Astrocyte of the cerebellum (primary cell): ENCODE results near the gene TFCP2L1.
"Not testable (repeated sequence)": the region's sequence is repeated elsewhere in the genome, so short reads cannot be mapped to it uniquely, and the experiment has no call there.

Source experiments
- DNase-seq: peaks from one replicate; pipeline ENCODE4 v3.0.0-alpha.2; 2011; ENCODE audit warnings: low read depth
- H3K4me3 ChIP-seq: 2 replicates; pipeline ENCODE4 v1.5.1; 2011; ENCODE audit warnings: mild to moderate bottlenecking, low read depth, low read length, moderate library complexity
- CTCF ChIP-seq: IDR thresholded peaks from 2 replicates; pipeline ENCODE4 v1.5.1; 2012; ENCODE audit warnings: low read length, low read depth, moderate library complexity, mild to moderate bottlenecking; ENCODE audit errors: missing control alignments
- in situ Hi-C: cut with HindIII; loops from 2 replicates; pipeline ENCODE4 v1.10.0; 2017; ENCODE audit warnings: low sequenced_read_pairs

TFCP2L1 gene

GRCh38 chr2:121231385-121232000 lies 53.5 kb downstream of the TFCP2L1 start:
- TF ChIP-seq CTCF: no peak
- no peak for DNase-seq
- no peak overlapping the region for H3K4me3 ChIP-seq
- in situ Hi-C loops: no loop called here

GRCh38 chr2:121228521-121228920 lies 56.5 kb downstream of the TFCP2L1 start:
- TF ChIP-seq CTCF: no peak
- in situ Hi-C loops: no loop called here
- DNase-seq: no peak
- H3K4me3 ChIP-seq: no peak overlapping the region

- in situ Hi-C loops, H3K4me3 ChIP-seq, DNase-seq: not testable (repeated sequence)
Measured at GRCh38 chr2:121227381-121228144, 57.4 kb downstream of the TFCP2L1 start.

- in situ Hi-C loops, DNase-seq: not testable (repeated sequence)
Measured at GRCh38 chr2:121225681-121226080, 59.3 kb downstream of the TFCP2L1 start.

GRCh38 chr2:121220995-121221394 lies 64.0 kb downstream of the TFCP2L1 start:
- DNase-seq: no peak
- in situ Hi-C loops: no loop called here
- no peak overlapping the region for H3K4me3 ChIP-seq
- TF ChIP-seq CTCF: no peak

More at GRCh38 chr2:121225681-121226080, 59.3 kb downstream of the TFCP2L1 start:
- H3K4me3 ChIP-seq: not testable (repeated sequence)

GRCh38 chr2:121219866-121220265 lies 65.1 kb downstream of the TFCP2L1 start:
- TF ChIP-seq CTCF: no peak
- no peak for DNase-seq
- in situ Hi-C loops: no loop called here
- H3K4me3 ChIP-seq: no peak overlapping the region

- no peak for DNase-seq
- H3K4me3 ChIP-seq: no peak overlapping the region
- in situ Hi-C loops: no loop called here
- no peak for TF ChIP-seq CTCF
Measured at GRCh38 chr2:121218386-121218938, 66.5 kb downstream of the TFCP2L1 start.
